Trophoblast cell (in vitro differentiated cells and primary cell): ENCODE results near the gene PRKAR1B.
A peak's percentile ranks its signal among the peaks of the same experiment; 100 is the strongest.

Experiments used
- DNase-seq, 2 donors: peaks; one replicate each; pipeline ENCODE4 v3.0.0-alpha.2; 2016
- H2AFZ ChIP-seq: 2 replicates; pipeline ENCODE4 v1.6.1; 2013; ENCODE audit warnings: low read length, moderate library complexity, mild to moderate bottlenecking; ENCODE audit not compliant: insufficient read depth, poor library complexity
- H2AK5ac ChIP-seq: 2 replicates; pipeline ENCODE4 v1.6.1; 2013; ENCODE audit warnings: mild to moderate bottlenecking, low read length
- H2BK120ac ChIP-seq: 2 replicates; pipeline ENCODE4 v1.6.1; 2013; ENCODE audit warnings: low read length, mild to moderate bottlenecking, moderate library complexity; ENCODE audit not compliant: insufficient read depth, poor library complexity
- H2BK12ac ChIP-seq: 2 replicates; pipeline ENCODE4 v1.6.1; 2013; ENCODE audit warnings: mild to moderate bottlenecking, low read length, moderate library complexity
- H2BK5ac ChIP-seq: 2 replicates; pipeline ENCODE4 v1.6.1; 2013; ENCODE audit warnings: low read length, low read depth, moderate library complexity, mild to moderate bottlenecking; ENCODE audit not compliant: poor library complexity
- H3K14ac ChIP-seq: 2 replicates; pipeline ENCODE4 v1.6.1; 2013; ENCODE audit warnings: mild to moderate bottlenecking, low read length
- H3K18ac ChIP-seq: 2 replicates; pipeline ENCODE4 v1.6.1; 2013; ENCODE audit warnings: mild to moderate bottlenecking, low read length
- H3K23ac ChIP-seq: 2 replicates; pipeline ENCODE4 v1.6.1; 2013; ENCODE audit warnings: low read length
- H3K27ac ChIP-seq: 2 replicates; pipeline ENCODE4 v1.5.1; 2013; ENCODE audit warnings: low read depth, mild to moderate bottlenecking, inconsistent platforms, low read length, moderate library complexity
- H3K27me3 ChIP-seq: 2 replicates; pipeline ENCODE4 v1.6.1; 2013; ENCODE audit warnings: inconsistent platforms, mild to moderate bottlenecking, low read length, moderate library complexity; ENCODE audit not compliant: insufficient read depth
- H3K36me3 ChIP-seq, 2 experiments: 1 replicate in 1 of 2; 2 replicates in 1 of 2; pipeline ENCODE4 v1.6.1; 2013; ENCODE audit warnings: low read length in 2 of 2, mild to moderate bottlenecking in 2 of 2, moderate library complexity in 1 of 2; ENCODE audit not compliant: insufficient read depth in 2 of 2, control insufficient read depth in 1 of 2
- H3K4ac ChIP-seq: 2 replicates; pipeline ENCODE4 v1.6.1; 2013; ENCODE audit warnings: low read depth, mild to moderate bottlenecking, low read length, moderate library complexity
- H3K4me1 ChIP-seq, 2 experiments: 1 replicate in 1 of 2; 2 replicates in 1 of 2; pipeline ENCODE4 v1.6.1; 2013; ENCODE audit warnings: low read length in 2 of 2, mild to moderate bottlenecking in 2 of 2, moderate library complexity in 1 of 2; ENCODE audit not compliant: insufficient read depth in 2 of 2, control insufficient read depth in 1 of 2
- H3K4me2 ChIP-seq: 2 replicates; pipeline ENCODE4 v1.6.1; 2013; ENCODE audit warnings: inconsistent platforms, mild to moderate bottlenecking, low read length, moderate library complexity
- H3K4me3 ChIP-seq: 2 replicates; pipeline ENCODE4 v1.5.1; 2013; ENCODE audit warnings: mild to moderate bottlenecking, low read depth, low read length, inconsistent platforms
- H3K79me1 ChIP-seq: one replicate; pipeline ENCODE4 v1.6.1; 2013; ENCODE audit warnings: low read length
- H3K79me2 ChIP-seq: 2 replicates; pipeline ENCODE4 v1.6.1; 2013; ENCODE audit warnings: low read length, mild to moderate bottlenecking; ENCODE audit not compliant: control insufficient read depth, insufficient read depth, poor library complexity
- H3K9ac ChIP-seq: 2 replicates; pipeline ENCODE4 v1.6.1; 2013; ENCODE audit warnings: mild to moderate bottlenecking, low read length
- H3K9me3 ChIP-seq: 2 replicates; pipeline ENCODE4 v1.6.1; 2013; ENCODE audit warnings: low read depth, mild to moderate bottlenecking, control low read depth, inconsistent platforms, low read length; ENCODE audit not compliant: insufficient read depth
- H4K12ac ChIP-seq: 2 replicates; pipeline ENCODE4 v1.6.1; 2013; ENCODE audit warnings: low read depth, mild to moderate bottlenecking, low read length, moderate library complexity
- H4K8ac ChIP-seq: 2 replicates; pipeline ENCODE4 v1.6.1; 2013; ENCODE audit warnings: low read depth, mild to moderate bottlenecking, low read length, moderate library complexity
- H4K91ac ChIP-seq: one replicate; pipeline ENCODE4 v1.6.1; 2013; ENCODE audit warnings: low read depth, mild to moderate bottlenecking, low read length, moderate library complexity
- WGBS: extraction: QIAGEN DNeasy Blood & Tissue Kit; methylation state at CpG from one replicate; pipeline ENCODE4 v1.1.7; 2013; ENCODE audit warnings: missing lambda C conversion rate; ENCODE audit not compliant: insufficient read length, insufficient coverage; ENCODE audit errors: extremely low coverage; 5-methylcytosine and 5-hydroxymethylcytosine counted together

The PRKAR1B gene

GRCh38 chr7:516606-517456 lies 210.2 kb downstream of the PRKAR1B start:
- DNase-seq: peak; percentile 67 to 81
- peak overlapping the region; percentile 5 for H2AFZ ChIP-seq
- H3K4ac ChIP-seq: peak overlapping the region; percentile 18
- peak overlapping the region; percentile 70 for H3K4me2 ChIP-seq
- peaks cover 7% of the 10 kb centered on the region for H3K79me1 ChIP-seq
- no peak overlapping the region for H2BK12ac ChIP-seq
- peaks cover 2% of the 10 kb centered on the region for H3K9me3 ChIP-seq
- H4K91ac ChIP-seq: peak overlapping the region; percentile 32
- H3K23ac ChIP-seq: no peak overlapping the region
- H3K27ac ChIP-seq: peak overlapping the region; percentile 59
- no peaks in the 10 kb centered on the region for H3K36me3 ChIP-seq
- H3K4me3 ChIP-seq: peak overlapping the region; percentile 63
- H3K79me2 ChIP-seq: peaks cover 4% of the 10 kb centered on the region
- H4K12ac ChIP-seq: peak overlapping the region; percentile 5
- no CpG with 5 or more reads among the region's 83 CpGs for WGBS
- H3K14ac ChIP-seq: peak overlapping the region; percentile 55
- peak overlapping the region; percentile 35 for H2BK5ac ChIP-seq
- H3K18ac ChIP-seq: peak overlapping the region; percentile 54
- H4K8ac ChIP-seq: peak overlapping the region; percentile 57
- H3K4me1 ChIP-seq: peaks cover 20 to 33% of the 10 kb centered on the region in 2 experiments
- no peak overlapping the region for H2AK5ac ChIP-seq
- peaks cover 22% of the 10 kb centered on the region for H3K27me3 ChIP-seq
- no peak overlapping the region for H3K9ac ChIP-seq
- H2BK120ac ChIP-seq: peak overlapping the region; percentile 73

GRCh38 chr7:516216-516605 lies 210.9 kb downstream of the PRKAR1B start:
- Histone ChIP-seq H3K27me3 (peaks cover 16% of the 10 kb centered on the region), H3K79me2 (peaks cover 4% of the 10 kb centered on the region), H3K4me2 (peak overlapping the region; percentile 38), H3K23ac (no peak overlapping the region), H3K36me3 (no peaks in the 10 kb centered on the region), H3K4me1 (peaks cover 24 to 31% of the 10 kb centered on the region in 2 experiments), H2AK5ac (no peak overlapping the region), H3K14ac (no peak overlapping the region), H4K8ac (no peak overlapping the region), H3K4me3 (no peak overlapping the region), H3K18ac (no peak overlapping the region), H3K27ac (no peak overlapping the region), H2BK5ac (no peak overlapping the region), H4K12ac (no peak overlapping the region), H3K4ac (no peak overlapping the region), H3K9ac (no peak overlapping the region), H2BK120ac (no peak overlapping the region), H3K79me1 (peaks cover 7% of the 10 kb centered on the region), H3K9me3 (peaks cover 2% of the 10 kb centered on the region), H2AFZ (no peak overlapping the region), H2BK12ac (no peak overlapping the region), H4K91ac (no peak overlapping the region)
- WGBS: no CpG with 5 or more reads among the region's 13 CpGs
- DNase-seq: peak in 1 of 2 donors; percentile 24

- H2AK5ac ChIP-seq: no peak overlapping the region
- H3K79me1 ChIP-seq: peaks cover 7% of the 10 kb centered on the region
- no peak overlapping the region for H3K27ac ChIP-seq
- no peak overlapping the region for H2BK5ac ChIP-seq
- H4K91ac ChIP-seq: no peak overlapping the region
- H3K4me1 ChIP-seq: peaks cover 24 to 26% of the 10 kb centered on the region in 2 experiments
- H3K4me2 ChIP-seq: peak overlapping the region; percentile 34
- H3K23ac ChIP-seq: no peak overlapping the region
- H3K9ac ChIP-seq: no peak overlapping the region
- no peak overlapping the region for H3K18ac ChIP-seq
- H3K9me3 ChIP-seq: peaks cover 2% of the 10 kb centered on the region
- no CpG with 5 or more reads among the region's 10 CpGs for WGBS
- H3K36me3 ChIP-seq: peaks cover 0 to 3% of the 10 kb centered on the region in 2 experiments
- H3K4me3 ChIP-seq: no peak overlapping the region
- no peak overlapping the region for H2AFZ ChIP-seq
- no peak overlapping the region for H3K4ac ChIP-seq
- H3K14ac ChIP-seq: no peak overlapping the region
- no peak overlapping the region for H4K8ac ChIP-seq
- H3K27me3 ChIP-seq: peaks cover 10% of the 10 kb centered on the region
- no peak overlapping the region for H2BK12ac ChIP-seq
- no peak for DNase-seq
- H3K79me2 ChIP-seq: peaks cover 4% of the 10 kb centered on the region
- H4K12ac ChIP-seq: no peak overlapping the region
- no peak overlapping the region for H2BK120ac ChIP-seq
Measured at GRCh38 chr7:515628-516027, 211.5 kb downstream of the PRKAR1B start.

GRCh38 chr7:514651-515598 lies 212.2 kb downstream of the PRKAR1B start:
- H3K27me3 ChIP-seq: peaks cover 3% of the 10 kb centered on the region
- H3K27ac ChIP-seq: no peak overlapping the region
- H3K4me3 ChIP-seq: no peak overlapping the region
- no peak overlapping the region for H2BK5ac ChIP-seq
- no peak overlapping the region for H4K8ac ChIP-seq
- peaks cover 3 to 7% of the 10 kb centered on the region in 2 experiments for H3K36me3 ChIP-seq
- no peak overlapping the region for H2AFZ ChIP-seq
- H3K4ac ChIP-seq: peak overlapping the region; percentile 1
- no peak overlapping the region for H3K23ac ChIP-seq
- no peak overlapping the region for H2BK12ac ChIP-seq
- H3K14ac ChIP-seq: no peak overlapping the region
- peaks cover 4% of the 10 kb centered on the region for H3K79me2 ChIP-seq
- no peaks in the 10 kb centered on the region for H3K9me3 ChIP-seq
- H2AK5ac ChIP-seq: no peak overlapping the region
- H3K4me2 ChIP-seq: peak overlapping the region; percentile 34
- H3K79me1 ChIP-seq: peaks cover 7% of the 10 kb centered on the region
- WGBS: no CpG with 5 or more reads among the region's 25 CpGs
- H2BK120ac ChIP-seq: no peak overlapping the region
- H4K91ac ChIP-seq: no peak overlapping the region
- H3K9ac ChIP-seq: no peak overlapping the region
- no peak for DNase-seq
- H3K4me1 ChIP-seq: peaks cover 24 to 25% of the 10 kb centered on the region in 2 experiments
- no peak overlapping the region for H4K12ac ChIP-seq
- H3K18ac ChIP-seq: no peak overlapping the region
